DND-41 (cell line): Measurements from ENCODE around the gene BIRC7.

Source experiments
- ATAC-seq: fragments of 200-7000 bp; cut with Tn5 transposase; 3 replicates; pipeline ENCODE4 v1.9.1; 2021; ENCODE audit warnings: low read depth; ENCODE audit not compliant: insufficient read depth
- DNase-seq: peaks from one replicate; pipeline ENCODE4 v3.0.0-alpha.2; 2020
- H2AFZ ChIP-seq: 2 replicates; pipeline ENCODE4 v1.6.0; 2012; ENCODE audit warnings: low read depth, low read length
- H3K27ac ChIP-seq: 2 replicates; pipeline ENCODE4 v1.5.1; 2012; ENCODE audit warnings: low read length, inconsistent platforms
- H3K27me3 ChIP-seq: fragments of 200-600 bp; sonication (generic); 2 replicates; pipeline ENCODE4 v1.6.0; 2012; ENCODE audit warnings: low read length, mild to moderate bottlenecking, inconsistent platforms; ENCODE audit not compliant: insufficient read depth, poor library complexity
- H3K36me3 ChIP-seq: 2 replicates; pipeline ENCODE4 v1.5.1; 2012; ENCODE audit warnings: low read length, inconsistent platforms; ENCODE audit not compliant: insufficient read depth
- H3K4me1 ChIP-seq: 2 replicates; pipeline ENCODE4 v1.5.1; 2012; ENCODE audit warnings: mild to moderate bottlenecking, low read length; ENCODE audit not compliant: insufficient read depth
- H3K4me2 ChIP-seq: 2 replicates; pipeline ENCODE4 v1.6.0; 2012; ENCODE audit warnings: mild to moderate bottlenecking, moderate library complexity, low read length, inconsistent platforms; ENCODE audit not compliant: insufficient read depth
- H3K4me3 ChIP-seq, 2 experiments: fragments of 200-600 bp in 1 of 2; shearing (Covaris generic) in 1 of 2; 2 replicates each; pipeline ENCODE4 v1.5.1; 2012 to 2016; ENCODE audit warnings: inconsistent platforms in 2 of 2, low read length in 2 of 2, mild to moderate bottlenecking in 2 of 2, low read depth in 1 of 2, moderate library complexity in 1 of 2
- H3K79me2 ChIP-seq: 2 replicates; pipeline ENCODE4 v1.6.0; 2012; ENCODE audit warnings: low read length, inconsistent platforms; ENCODE audit not compliant: insufficient read depth
- H3K9ac ChIP-seq: 2 replicates; pipeline ENCODE4 v1.6.0; 2012; ENCODE audit warnings: low read depth, mild to moderate bottlenecking, inconsistent platforms, low read length, moderate library complexity
- H3K9me3 ChIP-seq: 2 replicates; pipeline ENCODE4 v1.5.1; 2012; ENCODE audit warnings: low read length, moderate library complexity, mild to moderate bottlenecking, inconsistent platforms; ENCODE audit not compliant: insufficient read depth, severe bottlenecking
- H4K20me1 ChIP-seq: 2 replicates; pipeline ENCODE4 v1.6.0; 2012; ENCODE audit warnings: low read length; ENCODE audit not compliant: insufficient read depth
- CTCF ChIP-seq: IDR thresholded peaks from 2 replicates; pipeline ENCODE4 v1.5.1; 2012; ENCODE audit warnings: borderline replicate concordance, low read length, moderate library complexity, mild to moderate bottlenecking; ENCODE audit not compliant: poor library complexity, severe bottlenecking; ENCODE audit errors: extremely low read depth
- EZH2 ChIP-seq: IDR thresholded peaks from 3 replicates; pipeline ENCODE4 v1.6.1; 2012; ENCODE audit warnings: borderline replicate concordance, low read depth, mild to moderate bottlenecking, moderate library complexity, low read length, inconsistent platforms; ENCODE audit not compliant: severe bottlenecking

The BIRC7 gene

GRCh38 chr20:63255931-63256704 lies 20.4 kb downstream of the BIRC7 start:
- no peak for DNase-seq
- no peak overlapping the region for H2AFZ ChIP-seq
- H3K36me3 ChIP-seq: no peaks in the 10 kb centered on the region
- H3K79me2 ChIP-seq: no peaks in the 10 kb centered on the region
- no peak; the same call in 2 of the 3 replicates for ATAC-seq
- H3K9me3 ChIP-seq: no peaks in the 10 kb centered on the region
- H3K4me1 ChIP-seq: no peaks in the 10 kb centered on the region
- H3K9ac ChIP-seq: no peak overlapping the region
- no peak overlapping the region for H3K4me2 ChIP-seq
- no peak for TF ChIP-seq EZH2
- TF ChIP-seq CTCF: no peak
- no peaks in the 10 kb centered on the region for H3K27me3 ChIP-seq
- H3K27ac ChIP-seq: no peak overlapping the region
- H3K4me3 ChIP-seq: no peak overlapping the region
- H4K20me1 ChIP-seq: peaks cover 5% of the 10 kb centered on the region; the same call in 1 of the 2 replicates

- Histone ChIP-seq H3K4me1 (no peaks in the 10 kb centered on the region), H4K20me1 (peaks cover 5% of the 10 kb centered on the region; the same call in 1 of the 2 replicates), H3K4me3 (no peak overlapping the region), H3K27ac (no peak overlapping the region), H3K79me2 (no peaks in the 10 kb centered on the region), H3K27me3 (peaks cover 4% of the 10 kb centered on the region), H3K9me3 (no peaks in the 10 kb centered on the region), H3K4me2 (no peak overlapping the region), H2AFZ (no peak overlapping the region), H3K9ac (no peak overlapping the region), H3K36me3 (no peaks in the 10 kb centered on the region)
- ATAC-seq: no peak
- no peak for DNase-seq
- no peak for TF ChIP-seq EZH2
- TF ChIP-seq CTCF: no peak
Measured at GRCh38 chr20:63256954-63257353, 21.2 kb downstream of the BIRC7 start.

- no peak overlapping the region for H3K4me3 ChIP-seq
- peaks cover 4% of the 10 kb centered on the region for H3K27me3 ChIP-seq
Measured at GRCh38 chr20:63257629-63258028, 21.9 kb downstream of the BIRC7 start.

More at GRCh38 chr20:63257629-63258028, 21.9 kb downstream of the BIRC7 start:
- DNase-seq (no peak), ATAC-seq (no peak)
- Histone ChIP-seq H4K20me1 (peaks cover 5% of the 10 kb centered on the region; the same call in 1 of the 2 replicates), H3K27ac (no peak overlapping the region), H3K79me2 (no peaks in the 10 kb centered on the region), H3K4me1 (no peaks in the 10 kb centered on the region), H3K36me3 (no peaks in the 10 kb centered on the region), H3K9ac (no peak overlapping the region), H3K9me3 (no peaks in the 10 kb centered on the region), H3K4me2 (no peak overlapping the region), H2AFZ (no peak overlapping the region)
- TF ChIP-seq EZH2 (no peak), CTCF (no peak)
